GM21381 (cell line): Measurements from ENCODE around the gene FAM131B.
"Not testable (repeated sequence)": the region's sequence is repeated elsewhere in the genome, so short reads cannot be mapped to it uniquely, and the experiment has no call there.

Experiments
- ATAC-seq: cut with Tn5 transposase; IDR thresholded peaks from one replicate; pipeline ENCODE4 v1.9.1; 2021; ENCODE audit warnings: mild to moderate bottlenecking, moderate library complexity; ENCODE audit not compliant: unreplicated experiment

The FAM131B gene

DNA sequence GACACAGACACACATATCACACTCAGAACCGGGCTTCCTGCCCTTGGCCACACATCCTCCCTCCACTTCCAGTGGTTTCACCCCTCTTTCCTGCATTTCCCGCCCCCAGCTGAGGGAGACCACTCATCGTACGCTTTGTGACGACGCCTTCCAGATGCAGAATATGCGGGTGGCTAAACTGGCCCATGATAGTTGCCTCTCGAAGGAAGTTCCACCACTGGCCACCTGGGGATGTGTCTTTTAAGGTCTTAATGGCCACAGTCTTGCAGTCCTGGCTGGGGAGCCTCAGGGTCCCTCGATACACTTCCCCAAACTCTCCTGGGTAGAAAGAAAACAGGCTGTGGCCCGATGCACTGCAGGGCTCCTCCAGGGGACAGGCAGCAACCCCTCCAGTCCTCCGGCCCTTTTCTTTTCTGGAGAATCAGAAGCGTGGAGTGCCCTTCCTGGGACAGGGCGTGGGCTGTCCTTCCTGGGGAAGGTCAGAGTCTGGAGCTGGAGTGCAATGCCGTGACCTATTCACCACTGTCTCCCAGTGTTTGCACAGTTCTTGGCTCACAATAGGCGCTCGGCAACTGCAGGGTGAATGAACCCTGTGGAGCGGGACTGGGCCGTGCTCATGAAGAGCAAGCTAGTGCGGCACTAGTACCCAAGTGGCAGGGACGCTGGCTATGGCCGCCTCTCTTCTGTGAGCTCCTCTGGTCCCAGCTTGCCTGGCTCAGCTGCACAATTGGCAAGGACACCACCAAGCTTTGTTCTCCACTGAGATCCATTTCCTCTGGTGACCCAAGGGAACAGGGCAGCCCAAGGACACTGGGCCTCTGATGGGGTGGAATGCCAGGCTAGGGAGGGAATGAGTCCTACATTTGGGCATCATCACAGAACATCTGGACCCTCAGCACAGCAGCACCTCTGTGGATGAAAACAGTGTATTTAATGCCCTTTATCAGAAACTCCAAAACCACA lies 33.0 kb upstream of the FAM131B start:
- ATAC-seq = no peak

DNA sequence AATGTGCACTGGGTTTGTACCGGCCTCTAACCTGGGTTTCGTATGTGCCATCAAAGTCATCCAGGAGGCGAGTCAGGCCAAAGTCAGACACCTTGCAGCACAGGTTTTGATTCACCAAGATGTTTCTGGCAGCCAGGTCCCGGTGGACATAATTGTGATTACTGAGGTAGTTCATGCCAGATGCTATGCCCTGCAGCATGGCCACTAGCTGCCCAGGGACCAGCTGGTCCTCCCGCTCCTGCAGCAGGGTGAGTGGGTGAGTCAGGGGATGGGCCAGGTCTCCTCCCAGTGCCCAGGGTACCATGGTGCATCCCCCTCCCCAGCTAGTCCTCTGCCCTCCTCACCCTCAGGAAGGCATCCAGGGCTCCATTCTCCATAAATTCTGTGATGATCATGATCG lies 32.3 kb upstream of the FAM131B start:
- no peak for ATAC-seq

DNA sequence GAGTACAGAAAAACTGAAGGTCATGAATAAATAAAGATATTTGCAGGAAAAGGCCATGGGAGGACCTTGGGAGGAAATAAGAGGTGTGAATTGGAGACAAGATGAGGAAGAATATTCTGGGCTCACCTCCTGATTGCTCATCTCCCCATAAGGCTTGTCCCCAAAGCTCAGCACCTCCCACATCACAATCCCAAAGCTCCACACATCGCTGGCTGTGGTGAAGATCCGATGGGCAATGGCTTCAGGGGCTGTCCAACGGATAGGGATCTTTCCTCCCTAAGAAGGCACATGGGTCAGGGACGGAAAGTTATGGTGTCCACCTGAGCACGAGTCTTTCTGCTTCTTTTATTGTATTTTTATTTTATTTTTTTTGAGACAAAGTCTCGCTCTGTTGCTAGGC lies 31.6 kb upstream of the FAM131B start:
- no peak for ATAC-seq

DNA sequence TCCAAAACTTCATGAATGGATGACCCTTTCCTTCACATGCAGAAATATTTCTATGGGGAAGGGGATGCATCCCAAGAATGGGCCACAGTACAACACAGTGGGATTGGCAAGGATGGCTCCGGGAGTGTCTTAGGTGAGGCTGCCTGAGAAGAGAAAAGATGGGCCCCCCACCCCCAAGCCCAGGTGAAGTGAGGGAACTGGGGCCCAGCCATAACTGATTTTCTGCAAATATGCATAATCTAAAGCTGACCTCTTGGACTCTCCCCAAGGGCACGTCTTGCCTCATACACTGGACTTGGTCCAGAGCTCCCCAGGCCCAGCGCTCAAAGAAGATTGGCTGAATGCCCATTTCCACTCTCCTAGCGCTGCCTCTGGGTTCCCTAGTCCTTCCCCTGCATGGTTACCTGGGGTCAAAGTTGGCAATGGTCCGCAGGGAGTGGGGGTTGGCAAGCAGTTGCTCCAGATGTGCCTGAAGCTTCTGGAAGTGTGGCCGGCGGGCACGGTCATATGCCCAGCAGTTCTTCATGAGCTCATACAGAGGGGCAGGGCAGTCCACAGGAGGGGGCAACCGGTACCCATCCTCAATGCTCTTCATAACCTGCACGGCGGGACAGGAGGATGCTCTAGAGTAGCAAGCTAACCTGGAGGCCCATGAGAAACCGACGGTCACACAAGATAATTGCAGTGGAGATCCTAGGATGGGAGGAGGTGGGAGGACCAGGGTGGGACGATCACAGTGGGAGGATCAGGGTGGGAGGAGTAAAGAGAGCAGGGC lies 30.9 kb upstream of the FAM131B start:
- ATAC-seq = no peak

DNA sequence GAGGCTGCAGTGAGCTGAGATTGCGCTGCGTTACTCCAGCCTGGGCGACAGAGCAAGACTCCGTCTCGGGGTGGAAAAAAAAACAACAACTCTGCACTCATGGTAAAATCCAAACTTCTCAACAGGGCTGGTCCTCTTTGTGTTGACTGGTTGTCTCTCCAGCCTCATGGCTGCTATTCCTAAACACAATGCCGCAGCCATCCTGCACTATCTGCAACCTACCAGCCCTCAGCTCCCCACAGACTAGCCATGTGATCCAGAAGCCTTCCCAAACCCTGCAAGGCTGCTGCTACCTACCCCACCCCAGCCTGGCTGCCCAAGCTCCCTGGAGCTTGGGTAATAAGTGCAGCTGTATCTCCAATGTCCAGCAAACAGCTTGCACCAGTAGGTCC lies 30.4 kb upstream of the FAM131B start:
- no peak for ATAC-seq

DNA sequence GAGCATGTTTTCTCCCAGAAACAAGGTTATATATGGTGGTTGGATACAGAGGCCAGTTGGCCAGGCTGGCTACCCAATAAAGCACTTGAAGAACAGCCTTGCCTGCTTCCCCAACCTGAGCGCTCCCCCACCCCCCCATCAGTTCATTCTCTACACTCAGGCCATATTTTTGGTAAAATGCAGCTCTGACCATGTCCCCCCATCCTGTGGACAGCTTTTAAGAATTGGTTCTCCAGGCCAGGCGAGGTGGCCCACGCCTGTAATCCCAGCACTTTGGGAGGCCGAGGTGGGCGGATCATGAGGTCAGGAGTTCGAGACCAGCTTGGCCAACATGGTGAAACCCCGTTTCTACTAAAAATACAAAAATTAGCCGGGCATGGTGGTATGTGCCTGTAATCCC lies 29.9 kb upstream of the FAM131B start:
- ATAC-seq = not testable (repeated sequence)

DNA sequence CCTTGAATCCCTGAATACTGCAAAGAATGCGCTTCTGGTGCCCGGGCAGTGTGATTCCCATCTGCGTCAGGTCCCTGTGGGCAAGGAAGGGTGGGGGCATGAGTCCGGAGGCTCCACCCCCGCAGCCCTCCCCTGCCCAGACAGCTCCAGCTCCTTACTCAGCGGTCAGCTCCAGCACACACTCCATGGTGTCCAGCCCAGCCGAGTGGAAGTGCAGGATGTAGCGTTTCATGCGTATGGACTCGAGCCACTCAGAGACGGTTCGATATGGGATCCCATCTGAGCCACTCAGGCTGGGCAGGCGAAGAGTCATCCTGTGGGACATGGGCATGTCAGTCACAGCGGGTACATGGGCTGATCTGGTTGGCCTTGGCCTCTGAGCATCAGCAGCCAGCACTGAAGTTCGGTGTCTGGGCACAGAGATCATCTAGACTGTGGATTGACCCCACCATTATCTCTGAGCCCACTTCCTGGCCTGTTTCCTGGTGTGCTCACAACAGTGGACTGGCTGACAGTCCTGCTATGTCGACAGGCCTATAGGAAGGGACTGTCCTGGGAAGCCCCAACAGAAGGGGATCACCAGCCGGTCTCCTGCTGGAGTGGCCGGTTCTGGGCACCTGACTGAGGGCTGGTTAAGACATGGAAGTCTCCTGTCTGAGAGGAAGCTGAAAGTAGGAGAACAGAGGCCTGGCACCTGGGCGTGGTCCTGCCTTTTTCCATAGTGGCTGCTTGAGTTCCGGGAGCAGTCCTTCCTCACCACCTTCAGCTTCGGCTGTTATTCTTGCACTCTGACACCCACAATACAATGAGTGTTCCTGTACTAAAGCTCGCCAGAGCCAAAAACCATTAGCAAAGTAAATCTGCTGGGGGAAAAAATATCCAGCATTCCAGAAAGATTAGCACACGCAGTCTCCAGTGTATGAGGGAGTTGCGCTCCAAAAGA lies 29.2 kb upstream of the FAM131B start:
- no peak for ATAC-seq

DNA sequence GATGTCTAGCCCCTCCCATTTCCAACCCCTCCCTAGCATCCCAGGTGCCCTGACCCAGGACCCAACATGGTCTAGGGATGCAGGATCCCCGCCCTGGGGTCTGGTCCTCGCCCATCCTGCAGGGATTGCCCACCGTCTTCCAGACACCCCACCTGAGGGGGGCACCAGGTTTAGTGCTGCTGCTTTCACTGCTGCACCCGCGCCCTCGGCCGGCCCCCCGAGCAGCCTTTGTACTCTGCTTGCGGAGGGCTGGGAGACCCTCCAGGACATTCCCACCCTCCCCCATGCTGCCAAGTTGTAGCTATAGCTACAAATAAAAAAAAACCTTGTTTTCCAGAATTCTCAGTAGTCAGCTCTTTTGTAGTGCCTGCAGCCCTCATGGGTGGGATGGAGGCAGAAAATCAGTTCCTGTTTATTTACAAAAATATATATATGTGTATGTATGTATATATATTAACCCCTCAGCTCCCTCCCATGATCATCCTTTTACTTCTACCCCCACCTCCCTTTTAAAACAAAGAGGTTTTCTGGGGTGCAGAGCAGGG lies 28.3 kb upstream of the FAM131B start:
- ATAC-seq = no peak

DNA sequence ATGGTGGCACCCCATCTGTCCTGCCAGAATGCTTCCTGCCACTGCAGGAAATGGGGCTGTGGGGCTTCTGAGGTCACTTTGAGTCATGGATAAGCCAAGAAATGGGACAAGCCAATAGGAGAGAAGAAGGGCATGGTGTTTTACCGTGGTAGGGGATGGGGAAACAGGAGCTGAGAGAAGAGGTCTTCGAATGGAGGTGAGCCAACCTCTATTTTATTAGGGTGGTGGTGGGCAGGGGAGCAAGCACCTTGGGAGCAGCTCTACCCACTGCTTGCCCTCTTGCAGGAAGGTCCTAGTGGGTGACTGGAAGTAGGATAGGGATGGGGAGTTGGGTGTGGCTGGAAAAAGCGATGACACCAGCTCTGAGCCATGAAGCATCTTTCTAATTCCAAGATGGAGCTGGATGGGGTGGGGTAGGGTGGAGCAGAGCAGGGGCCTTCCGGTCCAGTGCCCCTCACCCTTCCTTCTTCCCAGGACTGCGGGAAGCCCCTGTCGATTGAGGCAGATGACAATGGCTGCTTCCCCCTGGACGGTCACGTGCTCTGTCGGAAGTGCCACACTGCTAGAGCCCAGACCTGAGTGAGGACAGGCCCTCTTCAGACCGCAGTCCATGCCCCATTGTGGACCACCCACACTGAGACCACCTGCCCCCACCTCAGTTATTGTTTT lies 27.7 kb upstream of the FAM131B start:
- ATAC-seq = no peak

DNA sequence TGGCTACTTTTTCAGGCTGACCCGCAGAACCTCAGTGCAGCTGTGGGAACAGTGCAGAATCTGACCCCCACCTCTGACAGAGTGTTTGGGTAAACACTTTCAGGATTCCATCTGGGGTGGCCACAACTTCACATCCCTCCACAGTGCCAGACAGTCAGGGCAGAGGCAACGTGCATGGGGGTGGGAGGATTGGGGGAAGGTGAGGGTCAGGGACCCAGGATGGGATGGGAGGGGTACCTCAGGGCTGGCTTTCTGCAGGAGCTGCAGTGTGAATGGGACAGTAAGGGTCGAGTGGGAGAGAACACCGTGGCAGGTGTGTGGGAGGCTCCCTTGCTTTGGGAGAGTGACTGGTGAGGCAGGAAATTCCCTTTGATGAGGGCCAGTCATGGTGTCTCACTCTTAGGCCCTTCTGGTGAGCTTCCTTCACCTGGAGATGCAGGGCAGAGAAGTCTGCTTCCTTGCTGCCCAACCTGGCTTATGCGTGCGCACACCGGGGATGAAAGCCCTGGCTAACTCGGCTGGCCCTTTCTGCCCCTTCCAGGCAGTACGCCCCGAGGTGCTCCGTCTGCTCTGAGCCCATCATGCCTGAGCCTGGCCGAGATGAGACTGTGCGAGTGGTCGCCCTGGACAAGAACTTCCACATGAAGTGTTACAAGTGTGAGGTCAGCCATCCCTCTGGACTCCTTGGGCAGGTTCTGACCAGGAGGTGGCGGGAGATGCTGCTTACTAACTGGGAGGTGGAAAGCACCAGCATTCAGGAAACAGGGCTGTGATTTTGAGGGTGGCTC lies 27.0 kb upstream of the FAM131B start:
- no peak for ATAC-seq

DNA sequence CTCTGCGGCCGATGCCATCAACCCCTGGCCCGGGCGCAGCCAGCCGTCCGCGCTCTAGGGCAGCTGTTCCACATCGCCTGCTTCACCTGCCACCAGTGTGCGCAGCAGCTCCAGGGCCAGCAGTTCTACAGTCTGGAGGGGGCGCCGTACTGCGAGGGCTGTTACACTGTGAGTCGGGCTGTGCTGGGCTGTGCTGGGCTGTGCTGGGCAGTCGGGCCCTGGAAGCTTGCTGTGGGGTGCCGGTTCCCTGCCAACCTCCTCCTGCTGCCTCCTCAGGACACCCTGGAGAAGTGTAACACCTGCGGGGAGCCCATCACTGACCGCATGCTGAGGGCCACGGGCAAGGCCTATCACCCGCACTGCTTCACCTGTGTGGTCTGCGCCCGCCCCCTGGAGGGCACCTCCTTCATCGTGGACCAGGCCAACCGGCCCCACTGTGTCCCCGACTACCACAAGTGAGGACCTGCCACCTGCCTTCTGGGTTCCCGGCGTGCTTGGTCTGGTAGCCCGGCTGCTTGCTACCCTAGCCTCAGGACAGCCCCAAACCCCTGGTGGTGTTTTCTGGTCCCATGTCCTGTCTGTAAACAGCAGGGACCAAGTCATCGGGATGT lies 26.1 kb upstream of the FAM131B start:
- ATAC-seq = no peak

DNA sequence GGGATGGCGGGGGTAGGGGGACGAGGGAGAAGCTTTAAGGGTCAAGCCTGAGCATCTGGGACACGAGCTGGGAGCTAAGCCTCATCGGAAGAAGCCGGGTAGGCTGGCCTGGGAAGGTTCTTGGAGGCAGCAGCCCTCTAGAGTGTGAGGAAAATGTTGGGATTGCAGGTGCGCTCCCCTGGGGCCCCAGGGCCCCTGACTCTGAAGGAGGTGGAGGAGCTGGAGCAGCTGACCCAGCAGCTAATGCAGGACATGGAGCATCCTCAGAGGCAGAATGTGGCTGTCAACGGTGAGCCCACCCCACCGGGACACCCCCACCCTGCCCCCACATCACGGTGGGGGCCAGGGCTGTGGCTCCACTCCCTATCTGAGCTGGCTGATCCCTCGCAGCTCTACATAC lies 25.5 kb upstream of the FAM131B start:
- ATAC-seq = no peak

DNA sequence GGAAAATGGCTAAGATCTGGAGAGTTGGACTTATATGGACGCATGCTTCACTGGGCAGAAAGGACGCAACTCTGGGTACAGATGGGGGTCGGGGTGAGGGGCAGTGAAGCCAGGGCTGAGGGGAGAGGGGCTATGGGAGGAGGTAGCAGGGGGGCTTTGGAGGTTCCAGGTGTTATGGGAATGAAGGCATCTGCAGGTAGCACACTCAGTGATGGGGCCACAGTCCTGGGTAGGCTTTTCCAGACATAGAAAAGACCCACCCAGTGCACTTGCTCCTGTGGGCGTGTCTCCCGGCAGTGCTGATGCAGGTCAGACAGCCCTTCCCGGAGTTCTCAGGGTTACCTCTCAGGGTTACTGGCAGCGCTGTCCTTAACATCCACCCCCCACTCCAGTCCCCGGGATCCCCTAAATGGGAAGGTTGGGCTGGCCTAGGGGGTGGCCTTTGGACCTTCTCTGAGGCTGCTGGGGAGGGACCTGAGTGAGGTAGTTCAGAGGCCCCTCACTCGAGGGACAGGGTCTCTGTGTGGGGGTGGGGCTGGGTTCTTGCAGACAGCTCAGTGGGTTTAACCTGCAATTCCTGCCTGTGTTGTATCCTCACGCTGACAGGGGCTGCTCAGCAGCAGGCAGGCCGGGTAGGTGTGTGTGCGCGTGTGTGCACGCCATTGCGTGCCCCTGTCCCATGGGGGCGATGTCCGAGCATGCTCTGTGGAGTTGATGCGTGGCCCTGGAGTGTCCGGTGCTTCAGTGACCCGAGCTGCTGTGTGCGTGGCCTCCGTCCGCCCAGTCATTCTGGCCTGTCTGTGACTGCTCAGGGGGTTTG lies 24.9 kb upstream of the FAM131B start:
- no peak for ATAC-seq

DNA sequence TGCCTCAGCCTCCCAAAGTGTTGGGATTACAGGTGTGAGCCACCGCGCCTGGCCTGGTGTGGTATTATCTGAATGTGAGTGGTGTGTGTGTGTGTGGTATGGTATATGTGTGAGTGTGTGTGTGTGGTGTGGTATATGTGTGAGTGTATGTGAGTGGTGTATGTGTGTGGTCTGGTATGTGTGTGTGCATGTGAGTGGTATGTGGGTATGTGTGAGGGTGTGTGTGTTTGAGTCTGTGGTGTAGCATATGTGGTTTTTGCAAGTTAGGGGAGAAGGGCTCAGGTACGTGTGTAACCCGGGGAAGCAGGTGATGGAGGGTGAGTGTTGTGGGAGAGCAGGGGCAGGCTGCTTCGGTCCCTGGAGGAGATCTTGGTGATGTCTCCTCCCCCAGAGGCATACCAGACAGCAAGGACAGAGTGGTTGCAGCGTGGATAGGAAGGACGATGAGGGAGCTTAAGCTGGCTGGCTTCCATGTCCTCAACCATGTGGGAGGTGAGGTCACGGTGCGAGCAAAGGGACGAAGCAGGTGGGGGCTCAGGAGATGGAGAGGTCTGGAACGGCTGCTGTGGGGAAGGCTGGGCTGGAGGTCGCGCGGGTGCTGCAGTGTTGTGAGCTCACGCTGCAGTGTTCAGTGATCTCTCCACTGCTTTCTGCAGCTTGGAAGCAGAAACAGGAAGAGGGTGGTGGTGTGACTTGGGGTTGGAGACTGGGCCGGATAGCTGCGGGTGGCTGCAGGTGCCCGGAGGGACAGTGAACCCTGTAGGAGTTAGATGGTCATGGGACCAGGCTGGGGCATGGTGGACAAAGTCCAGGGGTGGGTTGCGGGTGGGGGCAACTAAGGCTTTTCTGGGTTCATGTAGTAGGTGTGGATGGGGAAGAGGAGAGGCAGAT lies 23.6 kb upstream of the FAM131B start:
- peak; percentile 44 for ATAC-seq

DNA sequence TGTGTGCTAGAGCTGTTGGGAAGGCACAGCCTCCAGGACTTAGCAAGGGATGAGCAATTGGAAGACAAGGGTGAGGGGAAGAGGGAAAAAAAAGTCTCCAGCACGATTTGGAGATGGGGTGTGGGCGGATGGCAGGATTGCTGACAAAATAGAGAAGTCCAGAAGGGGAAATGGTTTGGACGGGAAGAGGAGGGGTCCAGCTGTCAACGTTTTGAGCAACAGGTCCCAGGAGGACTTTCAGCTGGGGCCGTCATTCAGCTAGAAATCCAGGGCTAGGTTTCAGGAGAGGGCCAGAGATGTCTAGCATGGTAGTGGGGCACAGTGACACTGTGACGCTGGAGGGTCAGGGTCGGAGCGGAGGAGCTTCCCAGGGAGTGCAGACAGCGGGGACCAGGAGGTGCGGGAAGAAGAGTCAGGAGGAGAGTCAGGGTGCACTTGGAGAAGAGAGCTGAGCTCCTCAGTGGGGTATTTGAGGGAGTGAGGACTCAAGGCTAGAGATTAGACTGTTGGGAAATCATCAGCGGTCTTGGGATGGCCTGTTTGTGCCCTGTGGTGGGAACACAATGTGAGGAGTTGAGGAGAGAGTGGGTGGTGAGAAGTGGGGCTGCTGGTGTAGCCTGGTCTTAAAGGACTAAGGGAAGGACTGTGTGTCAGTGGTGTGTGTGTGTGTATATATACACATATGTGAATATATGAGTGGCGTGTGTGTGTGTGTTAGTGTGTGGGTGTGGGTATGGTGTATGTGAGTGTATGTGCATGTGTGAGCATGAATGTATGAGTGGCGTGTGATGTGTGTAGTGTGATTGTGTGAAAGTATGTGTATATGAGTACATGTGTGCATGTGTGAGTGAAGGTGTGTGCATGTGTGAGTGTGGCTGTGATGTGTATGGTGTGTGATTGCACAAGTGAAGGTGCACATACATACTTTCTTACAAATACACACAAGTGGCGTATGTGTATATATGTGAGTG lies 22.4 kb upstream of the FAM131B start:
- no peak for ATAC-seq

DNA sequence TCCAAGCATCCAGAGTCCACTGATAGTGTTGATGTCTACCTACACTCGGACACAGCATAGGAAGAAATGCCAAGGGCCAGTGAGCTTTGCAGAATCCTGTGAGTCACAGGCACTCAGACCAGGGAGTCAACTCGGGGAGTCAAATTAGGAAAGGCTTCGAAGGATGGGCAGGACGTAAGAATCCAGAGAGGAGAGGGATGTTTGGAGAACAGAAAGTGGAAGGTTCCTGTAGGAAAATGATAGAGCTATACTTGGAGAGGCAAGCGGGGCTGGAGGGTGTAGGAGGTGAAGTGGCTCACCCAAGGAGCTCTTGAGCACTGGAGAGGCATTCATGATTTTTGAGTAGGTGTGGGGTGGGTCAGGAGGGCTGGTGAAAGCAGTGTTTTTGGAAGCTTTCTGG lies 21.6 kb upstream of the FAM131B start:
- ATAC-seq = no peak
